Fibroblast of villous mesenchyme (primary cell): ENCODE results near the gene COX19. TPM values are rescaled to one million over a fixed set of nuclear protein-coding genes. Genes with fewer than 3 reads are reported as not detected.

Experiments used
- DNase-seq: peaks from one replicate; pipeline ENCODE4 v3.0.0-alpha.2; 2010; ENCODE audit warnings: low read depth
- H3K4me3 ChIP-seq: 2 replicates; pipeline ENCODE4 v1.5.1; 2011; ENCODE audit warnings: low read depth, mild to moderate bottlenecking, low read length
- CTCF ChIP-seq: IDR thresholded peaks from 2 replicates; pipeline ENCODE4 v1.5.1; 2012; ENCODE audit warnings: low read depth, mild to moderate bottlenecking, low read length; ENCODE audit not compliant: insufficient read depth
- small RNA-seq: library from RNA; depleted of rRNA; stranded (forward); fragments of <200 nt; gene quantifications from one replicate; pipeline ENCODE3, GENCODE V24; 2012
- total RNA-seq: library from RNA; depleted of rRNA; stranded (reverse); fragments of >200 nt; gene quantifications from 2 replicates; pipeline ENCODE4 v1.2.3, GENCODE V29; 2012

COX19 gene
- total RNA-seq, 1 donor: 8.2 TPM

- no peak for TF ChIP-seq CTCF
- DNase-seq: no peak
Observed at GRCh38 chr7:919114-919442, 56.3 kb downstream of the COX19 start.

GRCh38 chr7:918441-919113 is 56.8 kb downstream of the COX19 start:
- no peak for TF ChIP-seq CTCF
- H3K4me3 ChIP-seq: no peak overlapping the region
- DNase-seq: no peak

More at GRCh38 chr7:919114-919442, 56.3 kb downstream of the COX19 start:
- no peak overlapping the region for H3K4me3 ChIP-seq

GRCh38 chr7:918118-918425 is 57.3 kb downstream of the COX19 start:
- no peak for DNase-seq
- no peak for TF ChIP-seq CTCF
- no peak overlapping the region for H3K4me3 ChIP-seq

- no peak overlapping the region for H3K4me3 ChIP-seq
- DNase-seq: no peak
- no peak for TF ChIP-seq CTCF
Observed at GRCh38 chr7:917255-918117, 57.9 kb downstream of the COX19 start.

- TF ChIP-seq CTCF: no peak
- DNase-seq: no peak
- H3K4me3 ChIP-seq: no peak overlapping the region
Observed at GRCh38 chr7:916291-916941, 58.9 kb downstream of the COX19 start.

Small RNA genes lying within 50 kb of the gene (small RNA-seq; reads per million reads assigned to genes)
- gene MIR339: 67.8 reads per million, percentile 96 among the genes with 10 or more reads in this experiment

Other genes starting within 250 kb of the COX19 start
- gene DNAAF5, start 248.8 kb downstream of the COX19 start, total RNA-seq: 30.0 and 32.8 TPM in 2 replicates
- gene PRKAR1B, start 248.3 kb downstream of the COX19 start, total RNA-seq: 16.4 and 23.8 TPM in 2 replicates
- gene SUN1, start 143.1 kb downstream of the COX19 start, total RNA-seq: 73.4 and 85.4 TPM in 2 replicates
- gene GET4, start 99.0 kb downstream of the COX19 start, total RNA-seq: 15.1 and 22.5 TPM in 2 replicates
- 1.3 and 2.3 TPM in 2 replicates for gene ADAP1, start 20.9 kb downstream of the COX19 start, total RNA-seq
- under 0.01 TPM in 1 of 2 replicates, not detected in the other for gene CYP2W1, start 7.6 kb upstream of the COX19 start, total RNA-seq
- under 0.01 TPM in 1 of 2 replicates, not detected in the other for gene GPR146, start 69.0 kb upstream of the COX19 start, total RNA-seq
- 1.9 and 2.6 TPM in 2 replicates for gene GPER1, start 112.6 kb upstream of the COX19 start, total RNA-seq
- 11.7 and 17.4 TPM in 2 replicates for gene ZFAND2A, start 184.6 kb upstream of the COX19 start, total RNA-seq